ENCODE results near the gene PYGL. TPM values are rescaled to one million over a fixed set of nuclear protein-coding genes. Genes with fewer than 3 reads are reported as not detected.

PYGL gene
- total RNA-seq, 2 donors from 2014 or later: 7.0 to 27.1 TPM

GRCh38 chr14:50978888-50979287 is 34.6 kb upstream of the PYGL start:
- Histone ChIP-seq H3K4me1 (no peaks in the 10 kb centered on the region), H3K4me3 (no peak overlapping the region), H3K27ac (no peak overlapping the region), H3K36me3 (no peaks in the 10 kb centered on the region), H3K9me3 (no peaks in the 10 kb centered on the region), H3K27me3 (no peaks in the 10 kb centered on the region)
- no peak for DNase-seq (ENCODE audit: low spot score)
- TF ChIP-seq, protein P1, sequence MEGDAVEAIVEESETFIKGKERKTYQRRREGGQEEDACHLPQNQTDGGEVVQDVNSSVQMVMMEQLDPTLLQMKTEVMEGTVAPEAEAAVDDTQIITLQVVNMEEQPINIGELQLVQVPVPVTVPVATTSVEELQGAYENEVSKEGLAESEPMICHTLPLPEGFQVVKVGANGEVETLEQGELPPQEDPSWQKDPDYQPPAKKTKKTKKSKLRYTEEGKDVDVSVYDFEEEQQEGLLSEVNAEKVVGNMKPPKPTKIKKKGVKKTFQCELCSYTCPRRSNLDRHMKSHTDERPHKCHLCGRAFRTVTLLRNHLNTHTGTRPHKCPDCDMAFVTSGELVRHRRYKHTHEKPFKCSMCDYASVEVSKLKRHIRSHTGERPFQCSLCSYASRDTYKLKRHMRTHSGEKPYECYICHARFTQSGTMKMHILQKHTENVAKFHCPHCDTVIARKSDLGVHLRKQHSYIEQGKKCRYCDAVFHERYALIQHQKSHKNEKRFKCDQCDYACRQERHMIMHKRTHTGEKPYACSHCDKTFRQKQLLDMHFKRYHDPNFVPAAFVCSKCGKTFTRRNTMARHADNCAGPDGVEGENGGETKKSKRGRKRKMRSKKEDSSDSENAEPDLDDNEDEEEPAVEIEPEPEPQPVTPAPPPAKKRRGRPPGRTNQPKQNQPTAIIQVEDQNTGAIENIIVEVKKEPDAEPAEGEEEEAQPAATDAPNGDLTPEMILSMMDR (IDR thresholded peaks at IDR 0.05): no peak

DNA sequence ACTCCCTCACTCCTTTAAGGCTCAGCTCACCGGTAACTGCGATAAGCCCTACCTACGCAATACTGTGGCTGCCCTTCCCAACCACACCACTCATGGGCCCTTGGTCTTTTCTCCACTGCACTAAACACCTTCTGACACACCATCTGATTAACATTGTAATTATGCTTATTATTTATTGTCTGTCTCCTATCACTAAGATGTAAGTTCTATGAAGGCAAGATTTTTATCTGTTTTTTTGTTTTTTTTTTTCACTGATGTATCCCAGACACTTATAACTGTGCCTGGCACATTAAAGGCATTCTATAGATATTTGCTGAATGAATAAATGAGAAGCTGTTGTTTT is 34.2 kb upstream of the PYGL start:
- Histone ChIP-seq H3K27me3 (no peaks in the 10 kb centered on the region), H3K27ac (no peak overlapping the region), H3K4me1 (no peaks in the 10 kb centered on the region), H3K36me3 (no peaks in the 10 kb centered on the region), H3K9me3 (no peaks in the 10 kb centered on the region), H3K4me3 (no peak overlapping the region)
- no peak for DNase-seq (ENCODE audit: low spot score)
- TF ChIP-seq, protein P1 (IDR thresholded peaks at IDR 0.05): no peak

GRCh38 chr14:50977863-50978528 is 33.7 kb upstream of the PYGL start:
- DNase-seq (ENCODE audit: low spot score): no peak
- no peaks in the 10 kb centered on the region for H3K9me3 ChIP-seq
- no peaks in the 10 kb centered on the region for H3K27me3 ChIP-seq
- no peak overlapping the region for H3K4me3 ChIP-seq
- no peak overlapping the region for H3K27ac ChIP-seq
- TF ChIP-seq, protein P1 (IDR thresholded peaks at IDR 0.05): no peak
- H3K36me3 ChIP-seq: no peaks in the 10 kb centered on the region
- no peaks in the 10 kb centered on the region for H3K4me1 ChIP-seq

- no peak for DNase-seq (ENCODE audit: low spot score)
- no peak overlapping the region for H3K27ac ChIP-seq
- H3K36me3 ChIP-seq: no peaks in the 10 kb centered on the region
- no peak overlapping the region for H3K4me3 ChIP-seq
- no peaks in the 10 kb centered on the region for H3K4me1 ChIP-seq
- TF ChIP-seq, protein P1 (IDR thresholded peaks at IDR 0.05): no peak
- no peaks in the 10 kb centered on the region for H3K27me3 ChIP-seq
- no peaks in the 10 kb centered on the region for H3K9me3 ChIP-seq
Observed at GRCh38 chr14:50974118-50974517, 29.8 kb upstream of the PYGL start.

DNA sequence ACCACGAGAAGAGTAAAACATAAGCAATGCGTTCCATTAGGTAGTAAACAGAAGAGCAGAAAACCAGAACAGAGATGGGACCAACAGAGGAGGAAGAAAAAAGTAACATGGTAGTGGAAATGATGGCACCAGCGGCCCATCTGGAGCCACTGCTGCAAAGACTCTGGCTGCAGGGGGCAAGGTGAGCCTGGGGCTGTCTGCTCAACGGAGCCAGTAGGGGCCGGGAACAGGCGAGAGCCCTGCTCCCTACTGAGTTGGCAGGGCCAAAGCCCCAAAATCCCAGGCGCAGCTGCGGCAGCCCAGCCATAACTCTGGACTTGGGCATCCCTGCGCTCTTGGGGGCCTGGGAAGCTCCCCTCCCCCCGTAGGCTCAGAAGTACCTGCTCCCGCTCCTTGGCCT is 28.5 kb upstream of the PYGL start:
- no peaks in the 10 kb centered on the region for H3K27me3 ChIP-seq
- H3K4me3 ChIP-seq: no peak overlapping the region
- TF ChIP-seq, protein P1 (IDR thresholded peaks at IDR 0.05): no peak
- H3K36me3 ChIP-seq: no peaks in the 10 kb centered on the region
- H3K9me3 ChIP-seq: no peaks in the 10 kb centered on the region
- no peak for DNase-seq (ENCODE audit: low spot score)
- no peak overlapping the region for H3K27ac ChIP-seq
- H3K4me1 ChIP-seq: no peaks in the 10 kb centered on the region
